ENCODE measurements around the gene PEF1. TPM values are rescaled to one million over a fixed set of nuclear protein-coding genes. Genes with fewer than 3 reads are reported as not detected.

The PEF1 gene
- total RNA-seq: 36.7 and 46.9 TPM in 2 replicates
- total RNA-seq (2013): 48.9 TPM
- 46.7 and 49.4 TPM in 2 replicates for polyA plus RNA-seq
- 73.6 and 78.9 TPM in 2 replicates for polyA minus RNA-seq

- no peaks in the 10 kb centered on the region for H3K9me3 Mint-ChIP-seq (ENCODE audit: insufficient read depth)
- H3K36me3 ChIP-seq (replicated peaks in 1 of 2; ENCODE audit: control extremely low read depth in 1 of 2, control insufficient read depth in 1 of 2, extremely low read depth in 1 of 2, insufficient read depth in 2 of 2, low read length in 1 of 2): peaks cover 0 to 5% of the 10 kb centered on the region in 2 experiments
- intact Hi-C loops (cut with micrococcal nuclease): loop anchor here (1.0 to 10.0 kb wide), 8 partner anchors 38 to 1170 kb away; partner anchors contain the start of genes KHDRBS1, PTP4A2, S100PBP and YARS1
- H3K4me1 Mint-ChIP-seq: peaks cover 31% of the 10 kb centered on the region
- TF ChIP-seq CTCF (IDR thresholded peaks at IDR 0.05) (no peak), EZH2 (IDR thresholded peaks at IDR 0.05; ENCODE audit: borderline replicate concordance, insufficient read depth, low read depth, low read length, poor library complexity, severe bottlenecking) (no peak)
- H2AFZ ChIP-seq (ENCODE audit: insufficient read depth, low read depth, low read length, poor library complexity, severe bottlenecking): peak within 1 kb of the TSS; percentile 83
- H4K20me1 ChIP-seq (ENCODE audit: control insufficient read depth, insufficient read depth, low read length, poor library complexity, severe bottlenecking): peaks cover 17% of the 10 kb centered on the region
- peak within 1 kb of the TSS; percentile 98 for H3K9ac ChIP-seq (ENCODE audit: low read length)
- CTCF ChIA-PET: interaction anchor here (0.6 to 2.8 kb wide), 4 partner anchors 20 to 1282 kb away, joined by 4 to 16 read pairs (median 5); no protein-coding TSS in a partner anchor
- H3K4me3 Mint-ChIP-seq: peak within 1 kb of the TSS; percentile 98
- POLR2A ChIA-PET: interaction anchor here (0.8 to 1.9 kb wide), 2 partner anchors 145 to 691 kb away, joined by 3 to 9 read pairs; no protein-coding TSS in a partner anchor
- peak within 1 kb of the TSS; percentile 98 to 99 for H3K27ac ChIP-seq (ENCODE audit: low read length in 2 of 2)
- peaks cover 50% of the 10 kb centered on the region for H3K79me2 ChIP-seq (ENCODE audit: control insufficient read depth, insufficient read depth, low read length)
- DNase-seq: peak; percentile 100
- peak; percentile 93 for ATAC-seq (ENCODE audit: low read depth)
- H3K4me2 ChIP-seq (replicated peaks; ENCODE audit: low read depth, low read length, poor library complexity, severe bottlenecking): peak within 1 kb of the TSS; percentile 86
- peak within 1 kb of the TSS; percentile 99 for H3K27ac Mint-ChIP-seq
- H3K4me3 ChIP-seq (ENCODE audit: control extremely low read depth in 1 of 5, extremely low read depth in 1 of 5, insufficient read depth in 1 of 5, low read depth in 2 of 5, low read length in 4 of 5): peak within 1 kb of the TSS; percentile 70 to 98 (median 95)
- no peaks in the 10 kb centered on the region for H3K27me3 ChIP-seq (replicated peaks in 1 of 4; ENCODE audit: control extremely low read depth in 1 of 4, control insufficient read depth in 3 of 4, insufficient read depth in 4 of 4, low read length in 3 of 4)
- peaks cover 17 to 19% of the 10 kb centered on the region in 2 donors for H3K4me1 ChIP-seq (ENCODE audit: control insufficient read depth in 2 of 2, insufficient read depth in 2 of 2, low read length in 2 of 2)
- no peaks in the 10 kb centered on the region for H3K9me3 ChIP-seq (ENCODE audit: control extremely low read depth in 1 of 3, control insufficient read depth in 2 of 3, insufficient read depth in 1 of 3, low read length in 2 of 3)
- no peaks in the 10 kb centered on the region for H3K27me3 Mint-ChIP-seq
- WGBS (ENCODE audit: insufficient coverage): under 1% methylated on average over 56 of the region's 56 CpGs
Measured at GRCh38 chr1:31644560-31645273, at the start of gene PEF1. Gene PEF1, minus strand, starts transcription at chr1:31644876. Its CDS starts 12 bp downstream, at chr1:31644864.

DNA sequence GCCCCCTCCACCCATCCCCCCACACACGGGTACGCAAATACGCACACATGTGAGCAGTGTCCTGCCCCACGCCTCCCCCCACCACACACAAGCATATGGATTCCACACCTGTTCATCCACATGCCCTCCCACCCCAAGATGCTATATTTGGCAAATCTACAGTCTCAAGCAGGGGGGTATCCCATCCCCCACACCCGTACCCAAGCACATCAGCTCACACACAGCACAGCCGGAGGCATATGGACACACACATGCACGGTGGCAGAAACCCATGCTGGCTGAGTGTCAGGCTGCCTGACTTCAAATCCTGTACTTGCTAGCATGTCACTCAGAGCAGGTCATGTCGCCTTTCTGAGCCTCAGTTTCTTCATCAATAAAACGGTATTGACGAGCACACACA lies 48.6 kb upstream of the PEF1 start:
- no peaks in the 10 kb centered on the region for H3K4me1 Mint-ChIP-seq
- TF ChIP-seq EZH2 (IDR thresholded peaks at IDR 0.05; ENCODE audit: borderline replicate concordance, insufficient read depth, low read depth, low read length, poor library complexity, severe bottlenecking): no peak
- TF ChIP-seq CTCF (IDR thresholded peaks at IDR 0.05): no peak
- ChIA-PET CTCF (no interaction called here), POLR2A (no interaction called here)
- H3K27me3 ChIP-seq (replicated peaks in 1 of 4; ENCODE audit: control extremely low read depth in 1 of 4, control insufficient read depth in 3 of 4, insufficient read depth in 4 of 4, low read length in 3 of 4): peaks cover 0 to 2% (median 0%) of the 10 kb centered on the region in 4 experiments
- DNase-seq: no peak
- H3K27me3 Mint-ChIP-seq: peaks cover 3% of the 10 kb centered on the region
- H3K9ac ChIP-seq (ENCODE audit: low read length): no peak overlapping the region
- H3K4me2 ChIP-seq (replicated peaks; ENCODE audit: low read depth, low read length, poor library complexity, severe bottlenecking): no peak overlapping the region
- H3K36me3 ChIP-seq (replicated peaks in 1 of 2; ENCODE audit: control extremely low read depth in 1 of 2, control insufficient read depth in 1 of 2, extremely low read depth in 1 of 2, insufficient read depth in 2 of 2, low read length in 1 of 2): no peaks in the 10 kb centered on the region
- 92% methylated on average over 10 of the region's 10 CpGs for WGBS (ENCODE audit: insufficient coverage)
- H3K27ac Mint-ChIP-seq: no peak overlapping the region
- H4K20me1 ChIP-seq (ENCODE audit: control insufficient read depth, insufficient read depth, low read length, poor library complexity, severe bottlenecking): no peaks in the 10 kb centered on the region
- no peak overlapping the region for H3K4me3 Mint-ChIP-seq
- H3K79me2 ChIP-seq (ENCODE audit: control insufficient read depth, insufficient read depth, low read length): no peaks in the 10 kb centered on the region
- no peak for ATAC-seq (ENCODE audit: low read depth)
- H2AFZ ChIP-seq (ENCODE audit: insufficient read depth, low read depth, low read length, poor library complexity, severe bottlenecking): no peak overlapping the region
- H3K27ac ChIP-seq (ENCODE audit: low read length in 2 of 2): no peak overlapping the region
- no peaks in the 10 kb centered on the region for H3K9me3 Mint-ChIP-seq (ENCODE audit: insufficient read depth)
- no peaks in the 10 kb centered on the region for H3K4me1 ChIP-seq (ENCODE audit: control insufficient read depth in 2 of 2, insufficient read depth in 2 of 2, low read length in 2 of 2)
- no peak overlapping the region for H3K4me3 ChIP-seq (ENCODE audit: control extremely low read depth in 1 of 5, extremely low read depth in 1 of 5, insufficient read depth in 1 of 5, low read depth in 2 of 5, low read length in 4 of 5)
- intact Hi-C loops (cut with micrococcal nuclease): no loop called here
- H3K9me3 ChIP-seq (ENCODE audit: control extremely low read depth in 1 of 3, control insufficient read depth in 2 of 3, insufficient read depth in 1 of 3, low read length in 2 of 3): no peaks in the 10 kb centered on the region
